ENCODE results near the gene NPHP4.

DNA sequence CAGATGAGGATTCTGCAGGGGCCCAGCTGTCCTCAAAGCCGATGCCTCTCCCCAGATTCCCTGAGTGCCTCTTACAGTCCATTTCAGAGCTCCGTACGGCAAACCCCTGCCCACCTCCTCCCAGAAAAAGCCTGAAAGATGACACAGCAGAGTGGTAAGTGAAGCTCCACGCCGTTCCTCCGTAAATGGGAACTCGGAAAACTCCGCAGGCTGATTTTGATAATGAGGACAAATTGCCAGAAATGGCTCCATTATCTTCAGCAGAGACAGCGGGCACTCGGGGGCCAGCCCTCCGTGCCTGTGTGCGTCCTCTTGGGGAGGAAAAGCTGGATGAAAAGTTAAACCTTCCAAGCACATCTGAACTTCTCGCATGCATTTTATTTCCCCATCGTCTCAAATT is 81.1 kb downstream of the NPHP4 start:
- TF ChIP-seq POLR2A (IDR thresholded peaks at IDR 0.05), result no peak
- TF ChIP-seq, protein P1, sequence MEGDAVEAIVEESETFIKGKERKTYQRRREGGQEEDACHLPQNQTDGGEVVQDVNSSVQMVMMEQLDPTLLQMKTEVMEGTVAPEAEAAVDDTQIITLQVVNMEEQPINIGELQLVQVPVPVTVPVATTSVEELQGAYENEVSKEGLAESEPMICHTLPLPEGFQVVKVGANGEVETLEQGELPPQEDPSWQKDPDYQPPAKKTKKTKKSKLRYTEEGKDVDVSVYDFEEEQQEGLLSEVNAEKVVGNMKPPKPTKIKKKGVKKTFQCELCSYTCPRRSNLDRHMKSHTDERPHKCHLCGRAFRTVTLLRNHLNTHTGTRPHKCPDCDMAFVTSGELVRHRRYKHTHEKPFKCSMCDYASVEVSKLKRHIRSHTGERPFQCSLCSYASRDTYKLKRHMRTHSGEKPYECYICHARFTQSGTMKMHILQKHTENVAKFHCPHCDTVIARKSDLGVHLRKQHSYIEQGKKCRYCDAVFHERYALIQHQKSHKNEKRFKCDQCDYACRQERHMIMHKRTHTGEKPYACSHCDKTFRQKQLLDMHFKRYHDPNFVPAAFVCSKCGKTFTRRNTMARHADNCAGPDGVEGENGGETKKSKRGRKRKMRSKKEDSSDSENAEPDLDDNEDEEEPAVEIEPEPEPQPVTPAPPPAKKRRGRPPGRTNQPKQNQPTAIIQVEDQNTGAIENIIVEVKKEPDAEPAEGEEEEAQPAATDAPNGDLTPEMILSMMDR (IDR thresholded peaks at IDR 0.05 in 4 of 5, conservative IDR thresholded peaks at IDR 0.05 in 1 of 5), result no peak
